Stimulated activated CD4-positive, alpha-beta T cell treated with anti-CD3 and anti-CD28 coated beads, Interleukin-4, amount 100 ng/mL, for 1 hour (primary cell): ENCODE results near the gene SH2D4B.
"Not testable (repeated sequence)": the region's sequence is repeated elsewhere in the genome, so short reads cannot be mapped to it uniquely, and the experiment has no call there.

Source experiments
- DNase-seq: peaks from one replicate; pipeline ENCODE4 v3.0.0-alpha.2; 2020

The SH2D4B gene

DNA sequence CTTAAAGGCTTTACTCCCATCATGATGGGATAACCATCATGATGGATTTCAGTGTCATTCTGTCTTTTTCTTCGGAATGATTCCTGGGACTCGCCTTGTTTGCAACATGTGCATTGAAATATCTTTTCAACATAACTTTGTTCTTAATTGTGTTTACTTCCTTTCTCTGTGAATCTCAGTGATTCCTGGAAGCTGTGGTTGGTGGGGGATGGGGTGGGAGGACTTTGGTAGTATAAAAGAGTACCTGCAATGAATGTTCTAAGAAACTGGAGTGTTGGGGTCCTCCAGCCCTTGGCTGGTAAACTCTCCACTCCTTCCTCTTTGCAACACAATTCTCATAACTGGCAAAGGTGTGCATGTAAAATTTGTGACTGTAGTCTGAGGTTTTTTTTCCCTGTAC is 11.5 kb upstream of the SH2D4B start:
- DNase-seq, result no peak

DNA sequence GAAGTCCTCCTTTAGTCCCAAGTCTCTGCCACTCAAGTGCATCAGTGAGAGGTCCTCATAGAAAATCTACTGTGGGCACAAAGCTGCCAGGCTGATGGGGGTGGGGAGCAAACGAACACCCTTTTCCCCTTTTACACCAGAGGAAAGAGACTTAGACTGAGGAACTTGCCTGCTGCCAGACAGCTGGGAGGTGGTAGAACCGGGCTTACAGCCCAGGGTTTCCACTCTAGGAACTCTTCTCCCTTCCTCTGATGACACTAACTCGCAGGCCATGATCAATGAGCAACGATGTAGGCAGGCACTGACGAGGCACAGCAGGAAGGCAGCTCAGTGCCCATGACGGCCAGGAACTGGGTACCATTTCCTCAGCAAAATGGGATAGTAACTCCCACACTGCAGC is 11.0 kb upstream of the SH2D4B start:
- no peak for DNase-seq

DNA sequence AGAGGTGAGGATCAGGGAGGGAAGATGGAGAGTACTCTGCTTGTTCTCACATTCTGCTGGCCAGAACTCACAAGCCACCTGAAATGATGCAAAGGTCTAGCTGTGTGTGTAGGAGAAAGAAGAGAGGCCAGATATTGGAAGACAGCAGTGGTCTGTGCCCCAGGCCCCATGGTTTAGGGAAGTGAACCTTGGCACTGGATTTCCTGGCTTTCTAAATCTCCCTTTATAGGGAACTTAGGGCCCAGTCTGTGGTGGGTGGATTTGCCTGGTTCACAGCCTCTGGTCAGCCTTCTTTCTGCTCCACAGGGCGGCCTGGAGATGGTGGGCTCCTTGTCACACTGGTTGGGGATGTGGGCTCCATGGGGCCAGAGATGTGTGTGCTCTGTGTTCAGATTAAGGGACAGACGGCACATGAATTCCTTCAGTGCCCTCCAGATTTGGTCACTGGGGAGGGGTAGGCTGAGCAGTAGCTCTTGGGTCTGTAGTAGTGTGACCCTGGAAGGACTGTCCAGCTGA is 9.5 kb upstream of the SH2D4B start:
- DNase-seq, result no peak

DNA sequence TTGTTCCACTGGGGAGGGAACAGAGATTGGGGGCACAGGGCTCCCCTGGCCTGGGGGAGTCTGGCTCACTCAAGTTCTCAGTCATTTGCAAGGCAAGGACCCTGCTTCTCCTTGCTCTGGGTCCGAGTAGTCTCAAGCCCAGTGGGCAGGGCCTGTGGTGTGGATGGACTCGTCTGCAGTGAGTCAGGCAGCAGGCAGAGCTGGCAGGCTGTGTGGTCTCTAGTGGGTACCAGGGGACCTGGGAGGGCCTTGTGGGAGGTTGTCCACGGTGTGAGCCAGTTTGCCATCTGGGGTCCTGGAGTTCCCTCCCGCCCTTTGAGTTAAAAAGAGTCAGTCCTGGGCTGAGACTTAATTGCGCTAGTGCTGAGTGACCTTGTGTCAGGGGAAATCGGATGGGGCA is 8.8 kb upstream of the SH2D4B start:
- DNase-seq, result no peak

DNA sequence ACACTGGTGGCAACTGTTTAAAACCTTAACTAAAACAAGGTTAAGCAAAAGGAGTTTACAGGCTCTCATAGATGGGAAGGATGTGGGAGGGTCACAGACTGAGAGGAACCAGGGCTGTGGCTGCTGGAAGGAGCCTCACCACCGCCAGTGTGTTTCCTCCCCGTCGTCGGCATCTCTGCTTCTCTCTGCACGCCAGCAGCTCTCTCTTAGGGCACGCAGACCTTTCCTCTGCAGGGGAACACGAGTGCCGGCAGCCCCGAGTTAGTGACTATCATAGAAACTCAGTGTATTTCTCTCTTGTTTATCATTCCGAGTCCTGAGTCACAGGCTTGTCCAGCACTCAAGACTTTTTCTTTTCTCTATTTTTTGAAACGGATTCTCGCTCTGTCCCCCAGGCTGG is 8.1 kb upstream of the SH2D4B start:
- DNase-seq, result no peak

DNA sequence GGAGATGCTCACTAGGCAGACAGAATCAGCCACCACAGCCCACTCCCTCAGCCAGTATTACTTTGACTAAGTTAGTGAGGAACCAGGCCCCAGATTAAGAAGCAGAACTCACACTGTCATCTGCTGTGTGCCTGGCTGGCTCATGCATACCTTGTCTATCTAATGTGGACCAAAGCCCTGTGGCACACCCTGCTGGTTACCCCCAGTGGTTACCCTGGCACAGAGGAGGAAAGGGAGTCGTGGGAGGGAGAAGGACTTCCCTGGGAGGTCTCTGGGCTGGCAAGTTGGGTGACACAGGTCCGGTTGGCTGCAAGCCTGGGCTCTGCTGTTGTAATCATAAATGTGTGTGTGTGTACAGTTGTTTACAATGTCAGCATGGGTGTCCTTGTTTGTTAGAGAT is 7.5 kb upstream of the SH2D4B start:
- peak; percentile 40 for DNase-seq

DNA sequence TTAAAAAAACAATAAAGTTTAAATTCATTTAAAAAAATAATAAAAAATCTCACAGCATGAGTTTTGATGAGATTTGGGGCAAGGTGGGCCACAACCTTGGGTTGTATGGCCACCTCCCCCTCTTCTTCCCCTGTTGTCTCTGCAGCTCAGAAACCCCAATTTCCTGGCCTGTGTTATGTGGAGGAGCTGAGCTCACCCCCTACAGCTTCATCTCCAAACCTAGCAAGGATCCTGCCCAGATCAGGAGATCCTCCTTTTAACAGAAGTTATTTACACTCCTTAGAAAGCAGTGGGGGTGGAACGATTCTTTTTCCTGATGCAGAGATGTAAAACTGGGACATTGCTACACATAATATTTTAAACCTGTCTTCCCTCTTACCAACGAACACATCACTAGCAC is 6.9 kb upstream of the SH2D4B start:
- DNase-seq, result no peak

DNA sequence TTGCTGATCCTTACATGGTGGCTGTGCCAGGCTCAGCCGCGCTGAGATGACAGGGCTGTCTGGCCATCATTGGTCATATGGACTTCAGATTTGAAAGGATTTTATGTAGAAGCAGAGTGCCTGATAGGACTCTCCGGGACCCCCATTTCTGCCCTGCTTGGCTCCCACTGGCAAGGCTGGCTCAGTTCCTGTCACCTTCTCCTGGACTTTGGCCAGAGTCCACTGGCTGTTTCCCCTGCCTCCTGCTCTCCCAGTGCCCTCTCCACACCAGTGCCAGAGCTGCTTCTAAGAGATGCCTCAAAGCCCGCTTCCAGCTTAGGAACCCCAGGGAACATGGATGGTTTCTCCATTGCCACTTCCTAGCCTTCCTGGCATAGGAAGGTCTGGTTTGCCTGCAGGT is 5.1 kb upstream of the SH2D4B start:
- DNase-seq, result no peak

DNA sequence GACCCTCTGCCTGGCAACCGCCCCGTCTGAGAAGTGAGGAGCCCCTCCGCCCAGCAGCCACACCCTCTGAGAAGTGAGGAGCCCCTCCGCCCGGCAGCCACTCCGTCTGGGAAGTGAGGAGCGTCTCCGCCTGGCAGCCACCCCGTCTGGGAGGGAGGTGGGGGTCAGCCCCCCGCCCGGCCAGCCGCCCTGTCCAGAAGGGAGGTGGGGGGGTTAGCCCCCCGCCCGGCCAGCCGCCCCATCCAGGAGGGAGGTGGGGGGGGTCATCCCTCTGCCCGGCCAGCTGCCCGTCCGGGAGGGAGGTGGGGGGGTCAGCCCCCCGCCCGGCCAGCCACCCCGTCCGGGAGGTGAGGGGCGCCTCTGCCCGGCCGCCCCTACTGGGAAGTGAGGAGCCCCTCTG is 3.6 kb upstream of the SH2D4B start:
- not testable (repeated sequence) for DNase-seq

DNA sequence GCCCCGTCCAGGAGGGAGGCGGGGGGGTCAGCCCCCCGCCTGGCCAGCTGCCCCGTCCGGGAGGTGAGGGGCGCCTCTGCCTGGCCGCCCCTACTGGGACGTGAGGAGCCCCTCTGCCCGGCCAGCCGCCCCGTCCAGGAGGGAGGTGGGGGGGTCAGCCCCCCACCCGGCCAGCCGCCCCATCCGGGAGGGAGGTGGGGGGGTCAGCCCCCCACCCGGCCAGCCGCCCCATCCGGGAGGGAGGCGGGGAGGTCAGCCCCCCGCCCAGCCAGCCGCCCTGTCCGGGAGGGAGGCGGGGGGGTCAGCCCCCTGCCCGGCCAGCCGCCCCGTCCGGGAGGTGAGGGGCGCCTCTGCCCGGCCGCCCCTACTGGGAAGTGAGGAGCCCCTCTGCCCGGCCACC is 3.1 kb upstream of the SH2D4B start:
- DNase-seq, result not testable (repeated sequence)

DNA sequence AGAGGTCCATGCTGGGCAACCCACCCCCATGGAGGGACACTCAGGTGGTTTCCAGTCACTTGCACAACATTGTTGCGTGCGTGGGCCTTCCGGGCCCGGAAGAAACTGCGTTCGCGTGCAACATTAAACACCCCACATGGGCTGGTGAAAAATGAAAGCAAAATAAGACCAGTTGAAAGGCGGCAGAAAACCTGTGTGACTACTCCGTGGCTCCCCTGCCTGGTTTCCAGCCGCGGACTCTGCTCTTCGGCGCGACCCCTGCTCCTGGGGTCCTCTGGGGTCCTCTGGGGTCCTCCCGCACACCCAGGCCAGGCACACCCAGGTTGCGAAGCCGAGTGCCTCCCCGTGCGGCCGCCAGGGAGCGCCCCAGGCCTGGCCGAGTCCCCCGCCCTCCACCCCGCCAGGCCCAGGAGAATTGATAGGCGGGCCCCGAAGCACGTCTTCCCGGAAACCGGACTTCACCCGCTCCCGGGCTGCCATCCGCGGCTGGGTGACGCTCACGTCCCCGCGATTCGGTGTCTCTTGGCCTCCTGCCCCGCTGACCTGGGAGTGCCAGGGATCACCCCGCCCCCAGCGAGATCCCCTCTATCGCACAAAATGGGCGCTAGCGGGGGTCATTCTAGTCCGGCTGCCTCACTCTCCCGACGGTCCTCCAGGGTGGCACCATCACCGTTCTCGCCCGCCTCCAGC is 1.9 kb upstream of the SH2D4B start:
- DNase-seq, result peak; percentile 70

DNA sequence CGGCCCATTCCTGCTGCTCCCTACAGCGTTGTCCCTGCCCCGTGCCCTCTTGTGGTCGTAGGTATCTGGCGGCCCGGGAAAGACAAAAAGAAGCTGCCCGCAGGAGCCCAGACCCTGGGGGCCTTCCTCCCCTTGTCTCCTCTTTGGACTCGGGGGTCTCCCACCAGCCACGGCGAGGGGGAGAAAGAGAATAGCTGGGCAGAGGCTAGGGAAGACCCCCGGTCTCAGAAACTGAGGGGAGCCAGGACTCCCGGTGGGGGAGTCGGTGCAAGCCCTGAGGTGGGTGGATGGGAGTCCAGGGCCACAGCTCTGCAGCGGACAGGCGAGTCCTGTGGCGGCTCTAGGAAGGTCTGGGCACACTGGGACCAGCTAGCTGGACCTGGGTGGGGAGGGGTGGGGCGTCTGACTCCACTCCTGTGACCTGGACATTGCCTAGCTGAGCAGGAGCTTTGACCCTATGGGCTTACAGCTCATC is 1.3 kb upstream of the SH2D4B start:
- DNase-seq, result no peak

DNA sequence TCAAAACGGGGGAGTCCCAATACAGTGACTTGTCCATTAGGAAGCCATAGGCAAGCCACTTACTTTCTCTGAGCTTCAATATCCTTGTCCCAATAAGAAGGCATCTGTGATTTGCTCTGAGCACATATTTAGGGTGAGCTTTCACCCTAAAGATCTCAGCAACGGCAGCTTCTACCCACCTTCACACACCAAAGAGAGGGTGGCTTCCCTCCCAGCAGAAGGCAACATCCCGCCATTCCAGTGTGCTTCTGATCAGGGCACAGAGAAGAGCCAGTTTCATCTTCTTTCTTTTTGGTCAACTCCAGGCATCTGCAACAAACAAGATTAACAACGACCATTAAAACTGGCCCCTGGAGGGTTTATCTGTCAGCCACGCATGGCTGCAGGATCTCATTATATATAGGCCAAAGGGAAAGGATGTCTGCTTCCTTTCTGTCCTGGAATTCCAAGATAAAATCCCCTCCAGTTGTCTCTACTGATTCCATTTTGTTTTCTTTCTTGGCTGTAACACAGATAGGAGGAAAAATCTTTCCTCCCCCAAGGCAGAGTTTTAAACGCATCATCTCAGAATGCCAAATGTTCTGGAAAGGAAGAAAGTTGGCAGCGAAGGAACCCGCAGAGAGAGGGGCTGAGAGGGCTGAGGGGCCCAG is 491 bp upstream of the SH2D4B start:
- DNase-seq, result no peak

DNA sequence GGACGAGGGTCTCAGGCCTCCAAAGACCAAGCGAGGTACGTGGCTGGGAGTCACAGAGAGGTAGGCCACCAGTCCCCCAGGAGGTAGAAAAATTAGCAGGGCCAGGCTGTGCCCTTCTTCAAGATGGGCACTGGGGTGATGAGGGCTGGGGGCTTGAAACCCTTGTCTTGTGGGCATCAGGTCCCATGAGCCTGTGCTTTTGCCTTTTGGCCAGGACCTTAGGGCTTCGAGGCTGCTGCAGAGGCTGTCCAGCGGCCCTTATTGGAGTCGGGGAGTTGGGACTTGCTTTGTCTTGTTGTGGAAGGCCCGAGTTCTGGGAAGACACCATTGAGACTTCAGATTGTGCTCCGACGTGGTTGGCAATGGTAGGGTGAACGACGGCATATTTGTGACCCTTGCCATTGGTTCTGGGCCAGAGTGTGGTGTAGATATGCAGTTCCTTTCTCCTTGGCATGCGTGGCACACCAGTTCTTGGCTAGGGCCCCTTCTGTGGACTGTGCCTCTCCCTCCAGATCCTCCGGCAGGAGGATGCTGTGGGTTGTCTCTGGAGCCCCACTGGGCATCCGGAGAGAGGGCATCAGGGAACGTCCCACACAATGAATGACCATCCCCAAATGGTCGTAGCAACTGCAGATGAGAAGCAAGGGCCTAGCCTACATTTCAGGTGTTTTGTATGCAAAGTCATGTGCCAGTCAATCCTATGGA is 931 bp downstream of the SH2D4B start:
- DNase-seq, result no peak

DNA sequence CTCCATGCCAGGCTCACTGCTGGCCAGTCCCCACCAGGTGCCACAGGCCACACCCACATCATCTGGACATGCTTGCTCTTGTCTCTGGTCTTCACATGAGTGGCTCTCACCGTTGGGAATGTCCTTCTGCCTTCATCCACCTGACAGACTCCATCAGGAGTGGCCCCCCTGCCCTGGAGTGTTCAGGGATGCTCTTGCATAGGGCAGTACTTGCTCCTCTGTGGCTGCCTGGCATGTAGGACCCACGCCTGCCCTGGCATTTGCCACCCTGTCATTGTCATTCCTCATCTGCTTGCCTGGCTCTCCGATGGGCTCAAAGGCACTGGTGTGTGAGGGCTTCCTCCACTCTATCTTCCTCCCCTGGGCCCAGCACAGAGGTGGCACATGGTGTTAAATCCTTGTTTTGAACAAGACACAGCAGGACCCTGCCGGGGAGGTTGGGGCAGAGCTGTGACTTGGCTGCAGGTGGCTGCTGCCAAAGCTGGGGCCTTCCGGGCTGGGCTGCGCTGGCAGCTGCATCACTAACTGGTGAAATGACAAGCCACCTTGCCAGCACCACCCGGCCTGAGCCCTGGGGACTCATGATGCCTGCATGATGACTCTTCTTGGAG is 1.8 kb downstream of the SH2D4B start:
- DNase-seq, result no peak

DNA sequence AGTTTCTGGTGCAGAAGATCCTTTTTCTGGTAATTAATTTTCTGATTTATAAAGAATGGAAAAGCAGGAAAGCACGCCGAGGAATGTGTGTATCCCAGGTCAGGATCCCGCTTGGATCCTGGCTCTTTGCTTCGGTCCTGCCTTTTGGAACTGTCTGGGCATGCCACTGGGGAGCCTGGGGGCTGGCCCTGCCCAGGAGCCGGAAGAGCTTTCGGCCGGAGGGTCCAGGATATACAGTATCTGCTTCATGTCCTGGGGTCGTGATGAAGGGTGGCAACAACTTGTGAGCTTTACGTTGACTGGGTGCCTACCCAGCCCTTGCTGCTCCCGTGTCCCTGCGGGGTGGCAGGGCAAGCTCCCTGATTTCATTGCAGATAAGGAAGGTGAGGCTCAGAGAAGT is 2.4 kb downstream of the SH2D4B start:
- no peak for DNase-seq

DNA sequence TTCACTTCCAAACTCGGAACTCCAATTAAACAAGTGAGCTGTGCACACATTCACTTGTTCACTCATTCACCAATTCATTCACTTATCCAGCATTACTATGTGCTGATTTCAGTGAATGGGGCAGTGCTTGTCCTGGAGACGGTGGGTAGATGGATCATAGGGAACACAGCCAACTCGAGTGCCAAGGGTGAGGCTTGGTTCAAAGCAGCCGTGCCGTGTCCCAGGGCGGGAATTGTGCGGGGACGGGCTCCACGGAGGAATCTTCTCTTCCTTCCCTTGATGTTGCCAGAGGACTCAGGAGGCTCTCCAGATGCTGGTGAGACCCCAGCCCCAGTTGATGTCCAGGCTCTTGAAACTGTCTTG is 2.9 kb downstream of the SH2D4B start:
- DNase-seq, result no peak

DNA sequence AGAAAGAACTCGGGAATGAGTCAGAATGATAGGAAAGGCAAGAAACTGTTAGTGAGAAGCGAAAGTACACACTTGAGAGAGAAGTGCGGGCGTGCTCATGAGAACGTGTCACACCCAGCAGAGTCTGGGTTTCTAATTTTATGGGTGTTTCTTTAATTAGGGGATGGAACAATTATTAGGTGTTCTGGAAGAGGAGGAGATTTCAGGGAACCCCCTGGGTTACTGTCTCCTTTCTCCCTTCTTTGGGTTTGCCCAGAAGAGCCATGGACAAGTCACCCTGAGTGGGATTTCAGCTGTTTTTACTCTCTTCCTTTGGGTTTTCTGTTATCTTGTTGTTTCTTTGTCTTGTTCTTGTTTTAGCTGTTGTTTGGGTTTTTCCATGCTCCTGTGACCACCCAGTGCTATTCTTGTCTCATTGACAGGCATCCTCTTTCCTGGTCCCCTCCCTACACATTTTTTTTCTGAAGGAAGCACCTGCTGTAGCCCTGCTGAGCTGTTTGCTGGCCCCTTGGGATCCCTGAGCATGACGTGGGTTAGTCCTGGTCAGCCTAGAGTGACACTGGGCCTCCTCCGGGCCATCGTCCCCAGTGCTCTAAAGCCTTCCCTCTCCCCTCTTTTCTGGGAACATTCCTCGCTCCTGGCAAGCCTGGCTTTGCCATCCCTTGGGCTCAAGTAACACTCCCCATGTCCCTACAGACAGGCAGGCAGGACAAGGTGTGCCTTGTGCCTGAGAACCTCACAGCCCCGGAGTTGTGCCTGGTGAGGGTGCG is 3.5 kb downstream of the SH2D4B start:
- no peak for DNase-seq

DNA sequence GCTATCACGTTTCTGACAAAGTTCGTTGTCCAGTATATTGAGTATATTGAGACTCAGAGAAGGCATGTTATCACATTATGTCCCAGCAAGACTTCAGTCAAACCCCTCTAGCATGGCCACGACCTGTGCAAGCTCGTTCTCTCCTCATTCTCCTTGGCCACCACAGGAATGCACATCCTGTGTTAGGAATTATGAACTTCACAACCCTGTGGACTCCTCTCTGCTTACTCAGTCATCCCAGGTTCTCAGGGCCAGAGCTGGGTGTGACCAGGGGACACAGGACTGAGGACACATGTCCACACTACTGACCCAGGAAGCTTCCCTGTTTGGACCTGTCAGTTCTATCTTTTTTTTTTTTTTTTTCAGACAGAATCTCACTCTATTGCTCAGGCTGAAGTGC is 4.4 kb downstream of the SH2D4B start:
- DNase-seq, result no peak

DNA sequence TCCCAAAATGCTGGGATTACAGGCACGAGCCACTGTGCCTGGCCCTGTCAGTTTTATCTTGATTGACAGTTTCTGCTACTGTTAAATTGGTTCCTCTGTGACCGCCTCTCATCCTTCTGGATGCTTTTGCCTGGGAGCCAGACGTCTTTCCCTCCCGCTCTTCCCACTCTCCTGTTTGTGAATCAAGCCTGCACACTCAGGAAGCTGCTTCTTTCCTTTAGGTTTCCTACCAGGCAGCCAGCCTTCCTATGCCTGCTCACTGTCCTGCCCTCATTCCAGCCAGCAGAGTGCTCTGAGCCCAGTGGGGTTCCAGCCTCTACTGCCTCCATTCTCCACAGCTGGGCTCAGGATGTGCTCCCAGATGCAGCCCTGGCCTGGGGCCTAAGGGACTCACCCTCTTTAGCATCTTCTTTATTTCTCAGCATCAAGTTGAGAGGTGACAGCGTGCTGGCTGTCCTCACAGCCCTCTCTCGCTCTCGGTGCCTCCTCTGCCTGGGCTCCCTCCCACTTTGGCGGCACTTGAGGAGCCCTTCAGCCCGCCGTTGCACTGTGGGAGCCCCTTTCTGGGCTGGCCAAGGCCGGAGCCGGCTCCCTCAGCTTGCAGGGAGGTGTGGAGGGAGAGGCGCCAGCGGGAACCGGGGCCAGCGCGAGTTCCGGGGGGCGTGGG is 5.1 kb downstream of the SH2D4B start:
- DNase-seq, result no peak

DNA sequence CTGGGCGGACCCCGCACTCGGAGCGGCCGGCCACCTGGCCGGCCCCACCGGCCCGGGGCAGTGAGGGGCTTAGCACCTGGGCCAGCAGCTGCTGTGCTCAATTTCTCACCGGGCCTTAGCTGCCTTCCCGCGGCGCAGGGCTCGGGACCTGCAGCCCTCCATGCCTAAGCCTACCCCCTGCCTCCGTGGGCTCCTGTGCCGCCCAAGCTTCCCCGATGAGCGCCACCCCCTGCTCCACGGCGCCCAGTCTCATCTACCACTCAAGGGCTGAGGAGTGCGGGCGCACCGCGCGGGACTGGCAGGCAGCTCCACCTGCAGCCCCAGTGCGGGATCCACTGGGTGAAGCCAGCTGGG is 5.6 kb downstream of the SH2D4B start:
- not testable (repeated sequence) for DNase-seq

DNA sequence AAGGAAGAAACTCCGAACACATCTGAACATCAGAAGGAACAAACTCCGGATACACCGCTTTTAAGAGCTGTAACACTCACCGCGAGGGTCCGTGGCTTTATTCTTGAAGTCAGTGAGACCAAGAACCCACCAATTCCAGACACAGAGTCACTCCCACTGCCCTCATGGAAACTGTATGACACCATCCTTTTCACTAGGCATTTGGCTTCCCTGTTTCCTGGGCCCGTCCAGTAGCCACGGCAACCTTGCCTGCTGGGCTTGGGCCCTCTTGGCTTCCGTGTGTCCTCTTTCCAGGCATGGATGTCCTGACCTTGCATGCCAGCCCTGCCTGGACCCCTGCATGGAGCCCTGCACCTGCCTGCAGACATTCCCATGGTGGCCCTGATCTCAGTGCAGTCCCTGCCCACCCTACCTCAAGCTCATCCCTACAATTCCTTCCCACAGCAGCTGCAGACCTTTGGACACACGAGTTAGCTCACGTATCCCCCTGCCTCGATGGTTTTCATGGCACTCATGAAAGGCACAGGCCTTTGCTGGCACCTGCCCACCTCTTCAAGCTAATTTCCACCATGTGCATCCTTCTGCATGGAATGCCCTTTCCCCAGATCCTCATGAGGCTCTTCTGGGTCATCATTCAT is 6.7 kb downstream of the SH2D4B start:
- no peak for DNase-seq
